NCI-H1105 treated with DMSO at 0.1 percent for 48 hours (cell line): Measurements from ENCODE around the gene PLA2R1.
"Not testable (repeated sequence)": the region's sequence is repeated elsewhere in the genome, so short reads cannot be mapped to it uniquely, and the experiment has no call there.

Source experiments
- DNase-seq: peaks from one replicate; lab custom pipeline; 2025; lab: John Stamatoyannopoulos, UW

The PLA2R1 gene

GRCh38 chr2:159982842-159983785 lies 79.3 kb downstream of the PLA2R1 start:
- DNase-seq: no peak

- DNase-seq: no peak
Observed at GRCh38 chr2:159982270-159982669, 80.1 kb downstream of the PLA2R1 start.

DNA sequence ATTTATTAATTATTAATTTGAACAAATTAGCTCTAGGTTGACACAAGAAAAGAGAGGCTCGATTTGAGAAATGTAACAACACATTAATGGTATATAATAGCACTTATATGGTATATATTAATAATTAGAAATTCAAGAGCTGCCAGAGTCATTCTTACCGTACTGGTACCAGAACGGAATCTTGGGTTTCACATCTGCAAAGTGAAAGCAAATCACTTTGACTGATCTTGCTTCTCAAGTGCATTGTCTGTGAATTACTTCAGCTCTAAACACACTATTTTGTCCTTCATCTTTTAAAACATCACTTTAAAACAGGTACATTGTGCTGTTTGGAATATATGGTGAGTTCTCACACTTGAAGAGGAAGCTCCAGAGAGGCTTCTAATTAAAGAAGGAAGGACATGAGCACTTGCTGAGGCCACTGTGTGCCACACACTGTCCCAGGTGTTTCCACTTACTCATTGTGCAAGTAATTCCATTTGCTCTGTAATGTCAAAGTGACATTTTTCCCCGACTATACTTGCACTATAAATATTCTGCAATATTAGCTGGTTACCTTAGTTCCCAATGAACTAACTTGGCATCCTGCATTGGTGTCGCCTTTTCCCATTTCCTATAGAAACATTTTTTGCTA lies 85.8 kb downstream of the PLA2R1 start:
- no peak for DNase-seq

GRCh38 chr2:159973325-159973724 lies 89.1 kb downstream of the PLA2R1 start:
- DNase-seq: no peak

- DNase-seq: peak; percentile 85
Observed at GRCh38 chr2:159971365-159972152, 90.9 kb downstream of the PLA2R1 start.

DNA sequence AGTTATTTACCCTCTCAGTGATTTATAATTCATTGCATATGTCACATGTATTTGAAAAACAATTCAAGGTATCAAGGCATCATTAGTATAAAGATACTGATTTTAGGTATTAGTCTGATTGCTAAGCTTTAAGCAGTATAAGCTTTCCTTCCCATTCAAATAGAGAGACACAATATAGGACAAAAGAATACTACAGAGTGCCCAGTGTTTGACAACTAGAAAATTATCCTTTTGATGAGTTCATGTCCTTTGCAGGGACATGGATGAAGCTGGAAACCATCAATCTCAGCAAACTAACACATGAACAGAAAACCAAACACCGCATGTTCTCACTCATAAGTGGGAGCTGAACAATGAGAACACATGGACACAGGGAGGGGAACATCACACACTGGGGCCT lies 91.9 kb downstream of the PLA2R1 start:
- not testable (repeated sequence) for DNase-seq

GRCh38 chr2:159968279-159968900 lies 94.0 kb downstream of the PLA2R1 start:
- DNase-seq: peak; percentile 44

GRCh38 chr2:159963700-159964099 lies 98.7 kb downstream of the PLA2R1 start:
- no peak for DNase-seq

DNA sequence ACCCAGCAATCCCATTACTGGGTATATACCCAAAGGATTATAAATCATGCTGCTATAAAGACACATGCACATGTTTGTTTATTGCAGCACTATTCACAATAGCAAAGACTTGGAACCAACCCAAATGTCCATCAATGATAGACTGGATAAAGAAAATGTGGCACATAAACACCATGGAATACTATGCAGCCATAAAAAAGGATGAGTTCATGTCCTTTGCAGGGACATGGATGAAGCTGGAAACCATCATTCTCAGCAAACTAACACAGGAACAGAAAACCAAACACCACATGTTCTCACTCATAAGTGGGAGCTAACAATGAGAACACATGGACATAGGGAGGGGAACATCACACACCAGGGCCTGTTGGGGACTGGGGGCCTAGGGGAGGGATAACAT lies 99.9 kb downstream of the PLA2R1 start:
- DNase-seq: not testable (repeated sequence)

DNA sequence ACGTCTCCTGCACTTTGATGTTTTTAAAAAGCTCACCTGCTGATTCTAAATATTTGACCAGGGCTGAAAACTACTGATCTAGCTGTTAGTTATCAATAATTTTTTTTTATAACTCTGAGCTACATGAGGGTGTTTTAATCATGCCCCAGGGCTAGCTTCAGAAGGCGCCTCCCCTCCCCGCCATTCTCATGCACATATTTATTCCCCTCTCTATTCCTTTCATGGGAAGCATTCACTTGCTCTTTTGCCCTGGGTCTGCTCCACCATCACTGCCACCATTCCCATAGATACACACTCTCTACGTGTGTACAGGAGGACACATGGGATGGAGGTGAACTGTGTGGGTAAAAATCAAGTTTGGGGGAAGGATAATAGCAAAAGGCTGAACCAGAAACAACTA lies 101.0 kb downstream of the PLA2R1 start:
- DNase-seq: no peak

DNA sequence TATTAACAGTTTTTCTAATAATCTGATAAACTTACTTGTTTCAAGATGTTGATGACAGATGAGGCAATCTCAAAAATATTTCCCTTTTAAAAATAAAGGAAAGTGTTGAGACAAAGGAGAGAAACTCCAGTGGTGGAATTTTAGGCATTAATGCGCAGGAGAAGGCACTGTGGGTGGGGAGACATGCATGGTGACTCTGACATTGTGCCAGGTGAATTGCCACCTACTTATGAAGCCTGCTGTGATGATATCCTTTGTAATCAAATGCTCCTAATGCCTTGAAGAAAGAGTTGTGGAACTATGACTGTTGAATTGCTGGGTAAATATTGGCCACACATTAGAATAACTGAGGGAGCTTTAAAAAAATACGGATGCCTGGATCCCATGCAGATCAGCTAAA lies 101.4 kb downstream of the PLA2R1 start:
- no peak for DNase-seq

DNA sequence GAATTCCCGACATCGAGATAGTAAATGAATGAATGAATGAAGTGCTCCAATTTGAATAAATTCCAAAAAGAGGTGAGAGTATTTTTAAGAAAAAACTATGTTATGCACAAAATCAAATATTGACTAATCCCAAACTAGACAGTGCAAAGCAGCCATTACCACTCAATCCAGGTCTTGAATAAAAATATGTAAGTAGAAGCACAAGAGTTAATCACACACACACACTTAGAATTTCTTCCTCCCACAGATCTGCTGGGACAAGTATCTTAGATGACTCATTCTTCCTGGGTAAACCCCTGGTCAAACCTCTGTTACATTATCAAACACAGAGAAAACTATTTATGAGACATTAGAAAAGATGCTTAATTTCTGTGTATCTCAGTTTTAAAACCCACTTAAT lies 102.0 kb downstream of the PLA2R1 start:
- no peak for DNase-seq

DNA sequence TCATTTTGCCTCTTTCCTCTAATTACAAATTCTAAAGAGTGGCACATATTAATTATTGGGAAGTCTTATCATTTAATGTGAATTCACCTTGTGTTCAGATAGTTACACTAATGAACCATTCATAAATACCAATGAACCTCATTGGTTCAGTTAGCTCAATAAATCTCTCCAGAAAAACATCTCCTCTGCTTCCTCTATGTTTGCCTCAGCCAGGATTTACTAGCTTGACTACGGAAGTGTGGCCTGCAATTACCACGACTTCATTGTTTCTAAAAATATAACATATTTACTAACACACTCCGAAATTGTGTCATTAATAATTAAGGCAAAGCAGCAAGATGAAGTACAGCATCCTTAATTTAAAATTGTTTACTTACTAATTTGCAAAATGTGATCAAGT lies 103.3 kb downstream of the PLA2R1 start:
- no peak for DNase-seq

DNA sequence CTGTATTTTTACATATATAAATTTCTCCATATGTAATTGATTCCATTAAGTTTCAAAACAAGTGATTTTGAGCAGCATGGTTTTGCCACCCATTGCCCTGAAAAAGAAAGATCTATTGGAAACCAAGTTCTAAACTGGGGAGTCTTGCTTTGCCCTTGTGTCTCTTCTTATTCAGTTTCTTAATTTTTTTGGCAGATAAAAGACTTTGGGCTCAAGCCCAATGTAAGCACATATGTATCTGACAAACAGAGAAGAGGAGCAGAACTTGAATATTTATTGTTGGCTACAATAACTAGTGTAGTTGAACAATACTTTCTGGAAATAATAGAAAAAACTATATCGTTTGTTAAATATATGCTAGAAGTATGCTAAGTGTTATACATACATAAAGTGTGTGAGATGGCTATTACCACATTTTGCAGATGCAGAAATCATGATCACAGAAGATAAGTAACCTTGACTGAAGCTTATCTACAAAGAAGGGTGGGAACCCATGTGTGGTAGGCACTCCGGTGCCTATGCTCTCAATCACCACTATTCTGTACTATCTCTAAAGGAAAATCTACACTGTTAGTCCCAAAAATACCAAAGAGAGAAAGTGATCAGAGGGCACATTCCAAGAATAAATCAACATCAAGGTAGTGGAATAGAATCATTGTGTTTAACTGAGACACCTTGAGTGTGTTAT lies 109.1 kb downstream of the PLA2R1 start:
- no peak for DNase-seq

DNA sequence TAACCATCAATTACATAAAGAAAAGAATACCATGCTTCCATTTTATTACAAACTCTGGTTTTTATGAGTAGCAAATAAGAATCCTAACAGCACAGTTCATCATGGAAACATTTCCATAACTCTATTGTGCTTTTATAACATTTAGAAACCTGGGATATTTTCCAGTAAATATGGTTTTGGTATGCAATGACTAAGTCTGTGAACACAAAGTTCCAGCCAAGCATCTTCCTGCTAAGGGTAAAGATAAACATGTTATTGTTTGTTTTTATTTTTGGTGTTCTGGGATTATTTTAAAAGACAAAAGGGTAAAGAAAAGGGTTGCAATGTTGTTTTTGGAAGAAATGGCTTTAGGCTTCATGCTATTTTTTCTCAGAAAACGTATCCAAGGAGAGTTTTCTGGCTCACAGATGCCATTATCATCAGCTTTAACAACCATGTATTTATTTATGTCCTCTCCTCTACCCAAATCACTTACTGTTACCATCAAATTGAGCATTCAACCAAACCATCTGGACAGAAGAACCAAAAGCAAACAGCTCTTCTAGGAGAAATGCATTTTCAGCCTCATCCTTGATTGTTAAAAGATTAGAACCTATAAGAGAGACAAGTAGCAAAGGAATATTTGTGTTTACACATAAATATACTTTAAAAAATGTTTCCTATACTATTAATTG lies 116.0 kb downstream of the PLA2R1 start:
- peak; percentile 75 for DNase-seq

DNA sequence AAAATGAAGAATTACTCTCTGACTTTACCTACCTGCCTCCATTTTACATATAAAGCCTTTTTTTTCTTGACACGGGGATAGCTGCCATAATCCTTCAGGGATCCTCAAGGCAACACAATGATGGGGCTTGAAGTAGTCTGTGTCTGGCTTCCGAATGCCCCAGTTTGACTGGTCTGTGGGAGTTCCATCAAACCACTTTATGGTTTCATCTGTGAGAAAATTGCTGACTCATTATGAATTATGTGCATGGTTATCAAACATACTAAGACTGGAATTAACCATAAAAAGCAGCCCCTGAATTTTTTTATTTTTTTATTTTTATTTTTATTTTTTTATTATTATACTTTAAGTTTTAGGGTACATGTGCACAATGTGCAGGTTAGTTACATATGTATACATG lies 117.5 kb downstream of the PLA2R1 start:
- no peak for DNase-seq

DNA sequence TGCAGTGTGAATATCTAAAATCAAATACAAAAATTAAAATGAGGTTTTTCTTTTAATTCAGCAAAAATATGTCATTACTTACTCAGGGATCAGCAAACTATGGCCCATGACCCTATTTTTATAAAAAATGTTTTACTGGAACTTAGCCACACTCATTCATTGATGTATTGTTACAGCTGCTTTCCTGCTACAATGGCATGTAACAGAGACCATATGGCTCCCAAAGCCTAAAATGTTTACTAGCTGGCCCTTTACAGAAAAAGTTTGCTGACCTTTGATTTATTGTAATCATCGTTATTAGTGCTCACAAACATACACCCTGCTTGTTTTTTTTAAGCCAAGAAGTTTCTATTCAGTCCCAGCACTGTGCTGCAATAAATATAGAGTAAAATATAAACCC lies 120.3 kb downstream of the PLA2R1 start:
- no peak for DNase-seq

DNA sequence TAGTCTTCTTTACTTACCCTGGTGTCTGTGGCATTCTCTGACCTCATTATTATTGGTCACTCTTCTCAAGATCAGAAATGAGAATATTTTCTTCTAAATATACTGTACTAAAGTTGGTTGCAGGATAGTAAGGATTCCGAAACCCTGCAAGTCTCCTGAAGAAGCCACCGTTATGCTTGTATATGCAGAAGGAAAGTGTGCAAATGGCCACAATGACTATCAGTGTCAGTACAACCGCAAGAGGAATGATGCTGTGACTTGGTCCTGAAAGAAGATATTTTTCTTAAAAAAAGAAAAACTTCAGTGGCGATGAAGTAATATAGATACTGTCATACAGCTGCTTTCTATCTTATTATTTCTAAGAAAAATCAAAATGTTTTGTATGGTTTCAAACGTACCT lies 120.7 kb downstream of the PLA2R1 start:
- no peak for DNase-seq

GRCh38 chr2:159939946-159940345 lies 122.5 kb downstream of the PLA2R1 start:
- peak; percentile 55 for DNase-seq

GRCh38 chr2:159938395-159938794 lies 124.0 kb downstream of the PLA2R1 start:
- no peak for DNase-seq

DNA sequence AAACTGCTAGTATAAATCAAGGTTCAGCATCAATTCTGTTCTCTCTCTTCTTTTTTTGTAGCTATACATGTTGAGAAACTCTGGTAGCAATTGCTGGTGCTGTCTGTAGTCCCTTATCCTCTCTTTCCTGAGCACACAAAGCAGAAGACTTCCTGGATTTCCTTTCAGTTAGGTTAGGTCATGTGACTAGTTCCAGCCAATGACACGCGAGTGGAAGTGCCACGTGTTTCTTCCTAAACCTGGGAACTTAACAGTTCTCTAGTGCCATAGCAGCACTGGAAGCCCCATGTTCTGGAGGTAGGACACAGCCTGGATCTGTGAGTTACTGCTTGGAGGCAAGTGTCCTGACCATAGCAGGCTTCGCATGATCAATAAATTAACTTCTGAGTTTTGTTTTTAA lies 125.9 kb downstream of the PLA2R1 start:
- DNase-seq: no peak
